Stomach (tissue), 4 donors: ENCODE measurements around the gene KRT33A.

Experiments
- CTCF ChIP-seq, 7 experiments: fragments of 450-650 bp in 4 of 7; fragments of 200-600 bp in 3 of 7; sonication (generic) in 3 of 7; IDR thresholded peaks; one replicate each; pipeline ENCODE4 v1.5.1; 2016 to 2019; ENCODE audit warnings: antibody characterized with exemption in 7 of 7, control low read depth in 2 of 7, mild to moderate bottlenecking in 1 of 7
- POLR2A ChIP-seq, 4 donors: fragments of 450-650 bp; IDR thresholded peaks; one replicate each; pipeline ENCODE4 v1.6.1; 2016; ENCODE audit warnings: antibody characterized with exemption in 4 of 4, control low read depth in 2 of 4, mild to moderate bottlenecking in 1 of 4, moderate library complexity in 1 of 4

DNA sequence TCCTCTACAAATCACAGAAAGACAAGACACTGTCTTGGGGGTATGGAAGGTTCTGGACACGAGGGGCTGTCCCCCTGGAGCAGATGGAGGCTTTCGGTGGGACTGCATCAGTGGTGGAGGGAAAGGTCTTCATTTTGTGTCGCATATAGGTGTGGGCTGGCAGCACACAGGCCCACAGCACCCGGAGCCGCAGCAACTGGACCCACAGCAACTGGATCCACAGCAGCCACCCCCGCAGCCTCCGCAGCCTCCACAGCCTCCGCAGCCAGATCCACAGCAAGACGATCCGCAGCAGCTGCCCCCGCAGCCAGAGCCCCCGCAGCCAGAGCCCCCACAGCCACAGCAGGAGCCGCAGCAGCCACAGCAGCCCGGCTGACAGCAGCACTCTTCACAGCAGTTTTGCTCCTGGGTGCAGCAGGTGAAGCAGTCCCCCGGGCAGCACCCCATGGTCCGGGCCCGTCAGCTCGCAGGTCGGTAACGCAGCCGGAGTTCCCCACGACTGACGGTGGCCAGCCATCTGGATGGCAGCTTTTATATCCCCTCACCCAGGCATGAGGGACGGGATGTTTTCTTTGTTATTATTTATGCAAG, 35.3 kb downstream of the KRT33A start, which contains the start of gene KRTAP17-1:
- no peak for TF ChIP-seq POLR2A (IDR thresholded peaks at IDR 0.05)
- no peak for TF ChIP-seq CTCF (IDR thresholded peaks at IDR 0.05)
